Endometrial microvascular endothelial cells (primary cell): Measurements from ENCODE around the gene AP3B1. TPM values are rescaled to one million over a fixed set of nuclear protein-coding genes. Genes with fewer than 3 reads are reported as not detected.

Experiments
- in situ Hi-C: cut with HindIII; loops from 2 replicates; pipeline ENCODE4 v1.10.0; 2017; ENCODE audit warnings: low sequenced_read_pairs, low pct_unique_long_range_greater_than_20kb; ENCODE audit errors: inconsistent ontology term
- total RNA-seq: library from RNA; depleted of rRNA; stranded (reverse); fragments of >200 nt; gene quantifications from one replicate; pipeline ENCODE4 v1.2.3, GENCODE V29; 2015; ENCODE audit errors: inconsistent ontology term

Gene AP3B1
- total RNA-seq, 1 donor from 2014 or later, result 36.5 TPM

GRCh38 chr5:78291687-78292086 is 2.8 kb downstream of the AP3B1 start:
- in situ Hi-C loops, result no loop called here

- in situ Hi-C loops, result no loop called here
Measured at GRCh38 chr5:78289911-78290310, 4.6 kb downstream of the AP3B1 start.

- in situ Hi-C loops, result no loop called here
Measured at GRCh38 chr5:78288246-78288645, 6.3 kb downstream of the AP3B1 start.

- in situ Hi-C loops, result no loop called here
Measured at GRCh38 chr5:78287833-78288232, 6.7 kb downstream of the AP3B1 start.

- in situ Hi-C loops, result no loop called here
Measured at GRCh38 chr5:78287169-78287568, 7.3 kb downstream of the AP3B1 start.

- in situ Hi-C loops, result no loop called here
Measured at GRCh38 chr5:78286290-78286689, 8.2 kb downstream of the AP3B1 start.

GRCh38 chr5:78283802-78284201 is 10.7 kb downstream of the AP3B1 start:
- in situ Hi-C loops, result no loop called here

GRCh38 chr5:78283105-78283504 is 11.4 kb downstream of the AP3B1 start:
- in situ Hi-C loops, result no loop called here

GRCh38 chr5:78280261-78280660 is 14.2 kb downstream of the AP3B1 start:
- in situ Hi-C loops, result no loop called here

GRCh38 chr5:78279194-78279593 is 15.3 kb downstream of the AP3B1 start:
- in situ Hi-C loops, result no loop called here

GRCh38 chr5:78277715-78278114 is 16.8 kb downstream of the AP3B1 start:
- in situ Hi-C loops, result no loop called here

GRCh38 chr5:78275998-78276543 is 18.4 kb downstream of the AP3B1 start:
- in situ Hi-C loops, result no loop called here

GRCh38 chr5:78274540-78275197 is 19.8 kb downstream of the AP3B1 start:
- in situ Hi-C loops, result no loop called here

- in situ Hi-C loops, result no loop called here
Measured at GRCh38 chr5:78273436-78273835, 21.1 kb downstream of the AP3B1 start.

GRCh38 chr5:78271766-78272165 is 22.7 kb downstream of the AP3B1 start:
- in situ Hi-C loops, result no loop called here

GRCh38 chr5:78269088-78269703 is 25.3 kb downstream of the AP3B1 start:
- in situ Hi-C loops, result no loop called here

- in situ Hi-C loops, result no loop called here
Measured at GRCh38 chr5:78268356-78268755, 26.1 kb downstream of the AP3B1 start.

- in situ Hi-C loops, result no loop called here
Measured at GRCh38 chr5:78265163-78265562, 29.3 kb downstream of the AP3B1 start.

- in situ Hi-C loops, result no loop called here
Measured at GRCh38 chr5:78264600-78264999, 29.9 kb downstream of the AP3B1 start.

- in situ Hi-C loops, result no loop called here
Measured at GRCh38 chr5:78260771-78261170, 33.7 kb downstream of the AP3B1 start.
